ENCODE measurements around the gene NOD2.

NOD2 gene

GRCh38 chr16:50671644-50672260 lies 21.7 kb upstream of the NOD2 start:
- peak; percentile 35 for DNase-seq

- DNase-seq, result no peak
These were observed 19.7 kb upstream of the NOD2 start for GRCh38 chr16:50673496-50674275.

GRCh38 chr16:50674831-50675230 lies 18.6 kb upstream of the NOD2 start:
- DNase-seq, result no peak

- no peak for DNase-seq
These were observed 17.5 kb upstream of the NOD2 start for GRCh38 chr16:50675686-50676610.

GRCh38 chr16:50676684-50677225 lies 16.7 kb upstream of the NOD2 start:
- DNase-seq, result no peak

GRCh38 chr16:50677351-50677750 lies 16.1 kb upstream of the NOD2 start:
- DNase-seq, result no peak

GRCh38 chr16:50678531-50678930 lies 14.9 kb upstream of the NOD2 start:
- DNase-seq, result no peak

- no peak for DNase-seq
These were observed 14.1 kb upstream of the NOD2 start for GRCh38 chr16:50679266-50679665.

- DNase-seq, result no peak
These were observed 13.5 kb upstream of the NOD2 start for GRCh38 chr16:50679676-50680555.

GRCh38 chr16:50680556-50680893 lies 12.9 kb upstream of the NOD2 start:
- DNase-seq, result no peak

GRCh38 chr16:50681021-50681885 lies 12.2 kb upstream of the NOD2 start, which contains the start of gene SNX20:
TSS of gene SNX20 (minus strand) at chr16:50681312. CDS start at chr16:50677526, 3,786 bp downstream.
- DNase-seq, result peak; percentile 67

- peak; percentile 40 for DNase-seq
These were observed 9.6 kb upstream of the NOD2 start for GRCh38 chr16:50683689-50684374.

GRCh38 chr16:50684823-50685461 lies 8.5 kb upstream of the NOD2 start:
- no peak for DNase-seq

- DNase-seq, result no peak
These were observed 7.8 kb upstream of the NOD2 start for GRCh38 chr16:50685462-50686063.

GRCh38 chr16:50688083-50688482 lies 5.3 kb upstream of the NOD2 start:
- DNase-seq, result no peak

GRCh38 chr16:50688867-50689266 lies 4.5 kb upstream of the NOD2 start:
- DNase-seq, result no peak

GRCh38 chr16:50690177-50690576 lies 3.2 kb upstream of the NOD2 start:
- no peak for DNase-seq

- no peak for DNase-seq
These were observed 785 bp upstream of the NOD2 start for GRCh38 chr16:50692644-50692998.

- DNase-seq, result no peak
These were observed 800 bp downstream of the NOD2 start for GRCh38 chr16:50694206-50694605.
